Prostate gland (tissue), 2 donors: ENCODE results near the gene MCM3AP. TPM values are rescaled to one million over a fixed set of nuclear protein-coding genes. Genes with fewer than 3 reads are reported as not detected.

Experiments
- DNase-seq: peaks from one replicate; pipeline ENCODE4 v3.0.0-alpha.2; 2019; ENCODE audit warnings: low spot score
- H3K27ac ChIP-seq, 2 donors: fragments of 200-600 bp; sonication (generic); 2 replicates each; pipeline ENCODE4 v1.5.1; 2017 to 2019
- H3K27me3 ChIP-seq: fragments of 200-600 bp; sonication (generic); replicated peaks from 2 replicates; pipeline ENCODE4 v1.5.1; 2019; ENCODE audit not compliant: insufficient read depth
- H3K36me3 ChIP-seq, 2 donors: fragments of 200-600 bp; sonication (generic); 1 replicate in 1 of 2; 2 replicates in 1 of 2; pipeline versions ENCODE4 v1.5.1 to v1.8.1; 2017 to 2019
- H3K4me1 ChIP-seq: fragments of 200-600 bp; sonication (generic); replicated peaks from 2 replicates; pipeline ENCODE4 v1.5.1; 2019
- H3K4me3 ChIP-seq, 2 donors: fragments of 200-600 bp; sonication (generic); 2 replicates each; pipeline ENCODE4 v1.5.1; 2017 to 2019
- H3K9me3 ChIP-seq: fragments of 200-600 bp; sonication (generic); 2 replicates; pipeline ENCODE4 v1.5.1; 2017
- CTCF ChIP-seq, 4 experiments: fragments of 200-600 bp in 2 of 4; fragments of 450-650 bp in 2 of 4; sonication (generic) in 2 of 4; IDR thresholded peaks; 1 replicate in 3 of 4; 2 replicates in 1 of 4; pipeline ENCODE4 v1.5.1; 2016 to 2019; ENCODE audit warnings: antibody characterized with exemption in 4 of 4, mild to moderate bottlenecking in 2 of 4, moderate library complexity in 2 of 4
- POLR2A ChIP-seq: fragments of 450-650 bp; IDR thresholded peaks from one replicate; pipeline ENCODE4 v1.6.1; 2016; ENCODE audit warnings: antibody characterized with exemption, mild to moderate bottlenecking
- POLR2AphosphoS5 ChIP-seq: sonication (generic); formaldehyde crosslinking; IDR thresholded peaks from one replicate; pipeline ENCODE4 v1.6.1; 2017; ENCODE audit warnings: antibody characterized with exemption
- WGBS: methylation state at CpG from one replicate; pipeline ENCODE4 v1.1.5; 2018; 5-methylcytosine and 5-hydroxymethylcytosine counted together
- intact Hi-C: fragments of 100-400 bp; cut with DNase I; formaldehyde crosslinking; loops from one replicate; pipeline ENCODE4 v1.14.2; 2022
- total RNA-seq, 2 donors: library from RNA; depleted of rRNA; stranded (reverse); fragments of >200 nt; gene quantifications; one replicate each; pipeline ENCODE4 v1.1.0, GENCODE V29; 2016

MCM3AP gene
- total RNA-seq, 2 donors from 2014 or later = 107 to 120 TPM

- Histone ChIP-seq H3K4me1 (no peaks in the 10 kb centered on the region), H3K9me3 (no peaks in the 10 kb centered on the region), H3K36me3 (peaks cover 13 to 20% of the 10 kb centered on the region in 2 donors), H3K27ac (no peak overlapping the region), H3K4me3 (no peak overlapping the region), H3K27me3 (no peaks in the 10 kb centered on the region)
- DNase-seq = no peak
- 91% methylated on average over 1 of the region's 1 CpG for WGBS
- no peak for TF ChIP-seq POLR2A
- no peak for TF ChIP-seq POLR2AphosphoS5
- TF ChIP-seq CTCF (IDR thresholded peaks at IDR 0.05) = no peak
- intact Hi-C loops = no loop called here
Observed at GRCh38 chr21:46248422-46248782, 37.0 kb downstream of the MCM3AP start.

GRCh38 chr21:46247699-46248421, 37.6 kb downstream of the MCM3AP start:
- DNase-seq = no peak
- peaks cover 13 to 19% of the 10 kb centered on the region in 2 donors for H3K36me3 ChIP-seq
- H3K4me3 ChIP-seq = no peak overlapping the region
- 100% methylated on average over 3 of the region's 3 CpGs for WGBS
- no peaks in the 10 kb centered on the region for H3K27me3 ChIP-seq
- intact Hi-C loops = no loop called here
- no peak for TF ChIP-seq POLR2AphosphoS5
- no peak for TF ChIP-seq CTCF (IDR thresholded peaks at IDR 0.05)
- TF ChIP-seq POLR2A = no peak
- no peaks in the 10 kb centered on the region for H3K4me1 ChIP-seq
- no peaks in the 10 kb centered on the region for H3K9me3 ChIP-seq
- no peak overlapping the region for H3K27ac ChIP-seq

GRCh38 chr21:46246345-46246744, 39.1 kb downstream of the MCM3AP start:
- Histone ChIP-seq H3K27ac (no peak overlapping the region), H3K9me3 (no peaks in the 10 kb centered on the region), H3K36me3 (peaks cover 13 to 19% of the 10 kb centered on the region in 2 donors), H3K4me3 (no peak overlapping the region), H3K27me3 (no peaks in the 10 kb centered on the region), H3K4me1 (no peaks in the 10 kb centered on the region)
- 90% methylated on average over 6 of the region's 6 CpGs for WGBS
- TF ChIP-seq CTCF (IDR thresholded peaks at IDR 0.05) = no peak
- no peak for TF ChIP-seq POLR2AphosphoS5
- TF ChIP-seq POLR2A = no peak
- DNase-seq = no peak
- intact Hi-C loops = no loop called here

- intact Hi-C loops = no loop called here
- Histone ChIP-seq H3K4me3 (no peak overlapping the region), H3K36me3 (peaks cover 13 to 19% of the 10 kb centered on the region in 2 donors), H3K4me1 (no peaks in the 10 kb centered on the region), H3K9me3 (no peaks in the 10 kb centered on the region), H3K27me3 (no peaks in the 10 kb centered on the region), H3K27ac (no peak overlapping the region)
- 63% methylated on average over 3 of the region's 3 CpGs for WGBS
- DNase-seq = no peak
- TF ChIP-seq POLR2A (no peak), POLR2AphosphoS5 (no peak), CTCF (IDR thresholded peaks at IDR 0.05) (no peak)
Observed at GRCh38 chr21:46245213-46245915, 40.0 kb downstream of the MCM3AP start.

GRCh38 chr21:46244602-46245001, 40.8 kb downstream of the MCM3AP start:
- intact Hi-C loops = no loop called here
- no peak for DNase-seq
- Histone ChIP-seq H3K4me3 (no peak overlapping the region), H3K27me3 (no peaks in the 10 kb centered on the region), H3K4me1 (no peaks in the 10 kb centered on the region), H3K9me3 (no peaks in the 10 kb centered on the region), H3K27ac (no peak overlapping the region), H3K36me3 (peaks cover 11 to 25% of the 10 kb centered on the region in 2 donors)
- 82% methylated on average over 8 of the region's 8 CpGs for WGBS
- no peak for TF ChIP-seq CTCF (IDR thresholded peaks at IDR 0.05)
- no peak for TF ChIP-seq POLR2A
- TF ChIP-seq POLR2AphosphoS5 = no peak
